Testis (tissue), 2 donors: ENCODE measurements around the gene AUP1.

Experiments used
- POLR2A ChIP-seq: fragments of 450-650 bp; IDR thresholded peaks from one replicate; pipeline ENCODE4 v1.6.1; 2017; ENCODE audit warnings: antibody characterized with exemption, mild to moderate bottlenecking, moderate library complexity
- TF ChIP-seq, protein P1 (sequence below), 3 experiments: fragments of 450-650 bp in 2 of 3; fragments of 200-600 bp in 1 of 3; sonication (generic) in 1 of 3; IDR thresholded peaks; one replicate each; pipeline ENCODE4 v1.5.1; 2016 to 2019; ENCODE audit warnings: antibody characterized with exemption in 3 of 3, mild to moderate bottlenecking in 2 of 3, moderate library complexity in 1 of 3

DNA sequence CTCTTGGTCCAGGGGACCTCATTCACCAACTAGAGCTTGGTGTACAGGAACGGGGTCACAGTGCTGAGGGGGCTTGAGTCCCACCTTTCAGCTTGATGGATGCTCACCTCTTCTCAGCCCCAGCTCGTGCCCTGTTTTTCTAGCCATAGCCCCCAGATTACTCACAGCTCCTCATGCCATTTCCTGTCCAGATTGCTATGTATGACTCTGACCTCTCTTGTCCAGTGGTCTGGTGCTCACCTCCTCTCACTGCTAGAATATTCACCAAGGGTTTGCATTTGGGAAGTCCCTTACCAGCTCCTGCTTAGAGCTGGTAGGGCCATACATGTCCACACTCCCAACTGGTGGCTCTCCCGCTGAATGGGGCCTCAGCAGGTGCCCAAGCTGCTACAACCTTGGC lies 36.0 kb downstream of the AUP1 start:
- TF ChIP-seq, protein P1, sequence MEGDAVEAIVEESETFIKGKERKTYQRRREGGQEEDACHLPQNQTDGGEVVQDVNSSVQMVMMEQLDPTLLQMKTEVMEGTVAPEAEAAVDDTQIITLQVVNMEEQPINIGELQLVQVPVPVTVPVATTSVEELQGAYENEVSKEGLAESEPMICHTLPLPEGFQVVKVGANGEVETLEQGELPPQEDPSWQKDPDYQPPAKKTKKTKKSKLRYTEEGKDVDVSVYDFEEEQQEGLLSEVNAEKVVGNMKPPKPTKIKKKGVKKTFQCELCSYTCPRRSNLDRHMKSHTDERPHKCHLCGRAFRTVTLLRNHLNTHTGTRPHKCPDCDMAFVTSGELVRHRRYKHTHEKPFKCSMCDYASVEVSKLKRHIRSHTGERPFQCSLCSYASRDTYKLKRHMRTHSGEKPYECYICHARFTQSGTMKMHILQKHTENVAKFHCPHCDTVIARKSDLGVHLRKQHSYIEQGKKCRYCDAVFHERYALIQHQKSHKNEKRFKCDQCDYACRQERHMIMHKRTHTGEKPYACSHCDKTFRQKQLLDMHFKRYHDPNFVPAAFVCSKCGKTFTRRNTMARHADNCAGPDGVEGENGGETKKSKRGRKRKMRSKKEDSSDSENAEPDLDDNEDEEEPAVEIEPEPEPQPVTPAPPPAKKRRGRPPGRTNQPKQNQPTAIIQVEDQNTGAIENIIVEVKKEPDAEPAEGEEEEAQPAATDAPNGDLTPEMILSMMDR (IDR thresholded peaks at IDR 0.05), result no peak
- TF ChIP-seq POLR2A, result no peak
